ENCODE results near the gene SLC17A2.

DNA sequence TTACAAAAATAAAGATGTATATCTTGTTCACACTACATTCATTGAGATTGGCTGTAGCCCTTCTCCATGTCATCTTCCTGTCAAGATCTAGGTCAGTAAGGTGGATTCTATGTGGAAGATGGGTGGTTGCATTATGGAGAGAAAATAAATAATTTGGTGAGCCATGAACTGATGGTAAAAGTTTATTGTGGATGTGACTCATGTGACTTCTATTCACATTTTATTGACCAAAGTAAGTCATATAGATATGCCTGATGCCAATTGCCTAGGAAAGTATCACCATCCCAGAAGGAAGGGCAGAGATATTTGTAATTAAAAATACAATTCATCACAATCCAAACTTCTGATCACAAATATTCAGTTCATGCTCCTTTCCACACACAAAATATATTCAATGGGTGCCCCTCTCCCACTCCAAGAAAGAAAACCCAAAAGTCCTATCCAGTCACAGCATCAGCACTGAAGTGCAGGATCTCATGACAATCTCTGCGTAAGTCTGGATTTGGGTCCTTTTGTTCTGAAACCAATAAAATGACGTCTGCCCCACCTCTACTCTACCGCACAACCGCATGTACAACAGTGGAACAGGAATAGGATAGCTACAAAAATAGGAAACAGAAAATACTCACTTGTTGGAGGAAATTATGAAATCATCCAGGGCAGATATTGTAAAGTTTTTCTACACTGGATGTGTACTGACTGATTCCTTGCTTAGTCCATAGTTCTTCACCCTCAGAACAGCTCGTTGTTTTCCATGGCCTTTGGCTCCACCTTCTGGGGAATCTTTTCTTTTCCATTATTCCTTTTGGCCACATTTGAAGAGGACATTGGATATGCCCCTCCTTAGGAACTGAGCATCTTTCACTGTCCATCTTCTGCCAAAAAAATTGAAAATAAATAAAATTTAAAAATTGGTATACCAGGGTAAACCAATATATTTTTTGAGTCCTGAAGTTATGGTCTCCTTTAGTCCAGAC is 40.3 kb downstream of the SLC17A2 start:
- TF ChIP-seq, protein P1, sequence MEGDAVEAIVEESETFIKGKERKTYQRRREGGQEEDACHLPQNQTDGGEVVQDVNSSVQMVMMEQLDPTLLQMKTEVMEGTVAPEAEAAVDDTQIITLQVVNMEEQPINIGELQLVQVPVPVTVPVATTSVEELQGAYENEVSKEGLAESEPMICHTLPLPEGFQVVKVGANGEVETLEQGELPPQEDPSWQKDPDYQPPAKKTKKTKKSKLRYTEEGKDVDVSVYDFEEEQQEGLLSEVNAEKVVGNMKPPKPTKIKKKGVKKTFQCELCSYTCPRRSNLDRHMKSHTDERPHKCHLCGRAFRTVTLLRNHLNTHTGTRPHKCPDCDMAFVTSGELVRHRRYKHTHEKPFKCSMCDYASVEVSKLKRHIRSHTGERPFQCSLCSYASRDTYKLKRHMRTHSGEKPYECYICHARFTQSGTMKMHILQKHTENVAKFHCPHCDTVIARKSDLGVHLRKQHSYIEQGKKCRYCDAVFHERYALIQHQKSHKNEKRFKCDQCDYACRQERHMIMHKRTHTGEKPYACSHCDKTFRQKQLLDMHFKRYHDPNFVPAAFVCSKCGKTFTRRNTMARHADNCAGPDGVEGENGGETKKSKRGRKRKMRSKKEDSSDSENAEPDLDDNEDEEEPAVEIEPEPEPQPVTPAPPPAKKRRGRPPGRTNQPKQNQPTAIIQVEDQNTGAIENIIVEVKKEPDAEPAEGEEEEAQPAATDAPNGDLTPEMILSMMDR (IDR thresholded peaks at IDR 0.05): no peak
- no peak for TF ChIP-seq EZH2 (IDR thresholded peaks at IDR 0.05; ENCODE audit: borderline replicate concordance, insufficient read depth, low read depth, low read length, poor library complexity, severe bottlenecking)
